Stimulated activated memory B cell treated with anti-CD40 and anti-IgM and Interleukin-4, amounts not matched to agents 10 μg/mL and 1 μg/mL and 100 μg/mL, for 72 hours (primary cell): ENCODE measurements around the gene C12orf76.
A peak's percentile ranks its signal among the peaks of the same experiment; 100 is the strongest.
"Not testable (repeated sequence)": the region's sequence is repeated elsewhere in the genome, so short reads cannot be mapped to it uniquely, and the experiment has no call there.

Experiments
- ATAC-seq: fragments of 150-1000 bp; cut with Tn5 transposase; 2 replicates; pipeline ENCODE4 v1.10.0; 2021
- H3K27ac Mint-ChIP-seq: one replicate; pipeline ENCODE4 v1.8.0; 2022; ENCODE audit warnings: mild to moderate bottlenecking, mixed read lengths
- H3K27me3 Mint-ChIP-seq: one replicate; pipeline ENCODE4 v1.8.0; 2022; ENCODE audit warnings: mixed read lengths
- H3K36me3 Mint-ChIP-seq: one replicate; pipeline ENCODE4 v1.8.0; 2022; ENCODE audit warnings: mixed read lengths
- H3K4me1 Mint-ChIP-seq: one replicate; pipeline ENCODE4 v1.8.0; 2022; ENCODE audit warnings: mixed read lengths
- H3K4me3 Mint-ChIP-seq: one replicate; pipeline ENCODE4 v1.8.0; 2022; ENCODE audit warnings: mild to moderate bottlenecking, moderate library complexity, mixed read lengths
- H3K9me3 Mint-ChIP-seq: one replicate; pipeline ENCODE4 v1.8.0; 2022; ENCODE audit warnings: mixed read lengths

The C12orf76 gene

DNA sequence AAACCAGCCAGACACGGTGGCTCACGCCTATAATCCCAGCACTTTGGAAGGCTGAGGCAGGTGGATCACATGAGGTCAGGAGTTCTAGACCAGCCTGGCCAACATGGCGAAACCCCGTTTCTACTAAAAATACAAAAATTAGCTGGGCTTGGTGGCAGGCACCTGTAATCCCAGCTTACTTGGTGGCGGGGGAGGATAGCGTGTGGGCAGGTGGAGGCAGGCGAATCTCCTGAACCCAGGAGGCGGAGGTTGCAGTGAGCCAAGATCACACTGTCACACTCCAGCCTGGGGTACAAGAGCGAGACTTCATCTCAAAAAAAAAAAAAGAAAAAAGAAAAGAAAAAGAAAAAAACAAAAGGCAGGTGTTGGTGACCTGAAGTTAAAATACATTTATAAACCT, 24.3 kb upstream of the C12orf76 start:
- not testable (repeated sequence) for ATAC-seq, H3K27me3 Mint-ChIP-seq, H3K9me3 Mint-ChIP-seq, H3K36me3 Mint-ChIP-seq
- Mint-ChIP-seq H3K4me3 (peak overlapping the region; percentile 60), H3K27ac (peak overlapping the region; percentile 40), H3K4me1 (peaks cover 18% of the 10 kb centered on the region)

DNA sequence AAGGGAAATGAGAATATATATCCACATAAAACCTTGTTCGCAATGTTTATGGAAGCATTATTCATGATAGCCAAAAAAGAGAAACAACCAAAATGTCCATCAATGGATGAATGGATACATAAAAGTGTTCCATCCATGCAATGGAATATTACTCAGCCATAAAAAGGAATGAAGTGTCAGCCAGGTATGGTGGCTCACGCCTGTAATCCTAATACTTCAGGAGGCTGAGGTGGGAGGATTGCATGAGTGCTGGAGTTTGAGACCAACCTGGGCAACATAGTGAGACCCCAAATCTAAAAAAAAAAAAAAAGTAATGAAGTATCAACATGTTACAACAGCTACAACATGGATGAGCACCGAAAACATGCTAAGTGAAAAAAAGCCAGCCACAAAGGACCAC, 23.6 kb upstream of the C12orf76 start:
- Mint-ChIP-seq H3K4me1 (peaks cover 18% of the 10 kb centered on the region), H3K27ac (no peak overlapping the region), H3K36me3 (no peaks in the 10 kb centered on the region), H3K9me3 (peaks cover 2% of the 10 kb centered on the region), H3K4me3 (no peak overlapping the region), H3K27me3 (no peaks in the 10 kb centered on the region)
- no peak for ATAC-seq

DNA sequence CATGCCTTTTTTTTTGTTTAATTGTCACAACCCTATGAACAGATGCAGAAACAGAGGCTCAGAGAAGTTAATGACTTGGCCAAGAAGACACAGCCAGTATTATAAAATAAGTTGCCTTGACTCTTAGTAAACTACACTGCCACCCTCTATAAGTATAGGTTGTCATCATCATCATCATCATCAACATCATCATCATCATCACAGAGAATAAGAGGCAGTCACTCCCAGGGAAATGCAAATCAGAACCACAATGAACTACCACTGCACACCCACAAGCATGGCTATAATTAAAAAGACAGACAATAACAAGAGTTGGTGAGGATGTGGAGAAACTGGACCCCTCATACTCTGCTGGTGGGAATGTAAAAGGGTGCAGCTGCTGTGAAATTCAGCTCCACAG, 23.2 kb upstream of the C12orf76 start:
- Mint-ChIP-seq H3K4me3 (no peak overlapping the region), H3K36me3 (no peaks in the 10 kb centered on the region), H3K27ac (no peak overlapping the region), H3K9me3 (peaks cover 2% of the 10 kb centered on the region), H3K4me1 (peaks cover 18% of the 10 kb centered on the region), H3K27me3 (no peaks in the 10 kb centered on the region)
- no peak for ATAC-seq

DNA sequence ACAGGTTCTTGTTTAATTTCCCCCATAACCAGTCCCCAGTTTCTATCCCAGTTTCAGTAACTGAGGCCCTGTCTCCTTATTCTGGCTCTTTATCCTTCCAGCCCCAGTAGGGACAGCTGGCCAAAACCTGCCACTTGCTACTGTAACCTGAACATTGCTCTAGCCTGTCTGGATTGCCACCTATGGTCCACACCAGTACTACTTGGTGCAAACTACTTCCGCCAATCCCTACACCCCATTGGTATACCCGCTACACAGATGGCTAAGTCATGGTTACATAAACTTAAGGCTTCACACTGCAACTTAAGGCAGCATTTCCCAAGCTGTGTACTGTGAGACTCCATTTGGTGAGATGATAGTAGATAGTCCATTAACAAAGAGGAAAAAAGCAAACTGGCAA, 20.3 kb upstream of the C12orf76 start:
- no peak overlapping the region for H3K4me3 Mint-ChIP-seq
- H3K27me3 Mint-ChIP-seq, result no peaks in the 10 kb centered on the region
- H3K9me3 Mint-ChIP-seq, result peaks cover 2% of the 10 kb centered on the region
- no peak overlapping the region for H3K27ac Mint-ChIP-seq
- peaks cover 22% of the 10 kb centered on the region for H3K4me1 Mint-ChIP-seq
- no peak for ATAC-seq
- H3K36me3 Mint-ChIP-seq, result no peaks in the 10 kb centered on the region

- H3K36me3 Mint-ChIP-seq, ATAC-seq, H3K9me3 Mint-ChIP-seq, H3K27me3 Mint-ChIP-seq, H3K4me3 Mint-ChIP-seq: not testable (repeated sequence)
- Mint-ChIP-seq H3K4me1 (peaks cover 16% of the 10 kb centered on the region), H3K27ac (peak overlapping the region; percentile 36)
Measured at GRCh38 chr12:110068115-110068514, 19.8 kb upstream of the C12orf76 start.

DNA sequence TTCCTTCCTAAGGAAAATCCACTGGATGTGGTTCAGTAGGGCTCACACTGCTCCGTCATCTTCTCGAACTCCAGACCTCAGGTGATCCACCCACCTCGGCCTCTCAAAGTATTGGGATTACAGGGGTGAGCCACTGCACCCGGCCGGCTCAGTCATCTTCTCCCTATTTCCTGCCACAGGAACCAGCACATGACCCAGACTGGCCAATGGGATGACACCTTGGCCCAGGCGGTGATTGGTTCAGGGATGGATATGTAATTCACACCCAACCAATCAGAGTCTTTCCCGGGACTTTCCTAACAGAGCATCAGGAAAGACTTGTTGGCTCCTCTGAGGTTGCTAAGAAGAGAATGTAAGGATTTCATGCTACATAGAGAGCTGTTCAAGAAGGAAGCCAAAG, 19.2 kb upstream of the C12orf76 start:
- H3K27ac Mint-ChIP-seq, result peak overlapping the region; percentile 36
- peaks cover 11% of the 10 kb centered on the region for H3K4me1 Mint-ChIP-seq
- no peak for ATAC-seq
- no peaks in the 10 kb centered on the region for H3K27me3 Mint-ChIP-seq
- H3K4me3 Mint-ChIP-seq, result no peak overlapping the region
- peaks cover 2% of the 10 kb centered on the region for H3K9me3 Mint-ChIP-seq
- H3K36me3 Mint-ChIP-seq, result no peaks in the 10 kb centered on the region

DNA sequence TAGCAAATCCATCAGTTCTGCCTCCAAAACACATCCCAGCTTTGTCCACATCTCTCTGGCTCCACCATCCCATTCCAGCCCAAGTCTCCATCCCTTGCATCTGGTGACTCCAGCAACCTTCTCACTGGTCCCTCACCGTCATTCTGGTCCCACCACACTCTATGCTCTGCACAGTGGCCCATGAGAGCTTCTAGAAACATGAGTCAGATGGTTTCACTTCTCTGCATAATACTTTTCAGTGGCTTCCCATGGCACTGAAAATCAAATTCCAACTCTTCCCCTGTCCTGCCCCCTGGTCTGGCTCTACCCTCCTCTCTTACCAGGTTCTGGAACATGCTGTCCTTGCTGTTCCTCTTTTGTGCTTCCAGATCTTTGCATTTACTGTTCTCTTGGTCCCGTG, 17.2 kb upstream of the C12orf76 start:
- no peaks in the 10 kb centered on the region for H3K9me3 Mint-ChIP-seq
- peak overlapping the region; percentile 13 for H3K27ac Mint-ChIP-seq
- peak; percentile 81 for ATAC-seq
- H3K4me3 Mint-ChIP-seq, result no peak overlapping the region
- no peaks in the 10 kb centered on the region for H3K36me3 Mint-ChIP-seq
- H3K27me3 Mint-ChIP-seq, result no peaks in the 10 kb centered on the region
- H3K4me1 Mint-ChIP-seq, result peaks cover 10% of the 10 kb centered on the region

DNA sequence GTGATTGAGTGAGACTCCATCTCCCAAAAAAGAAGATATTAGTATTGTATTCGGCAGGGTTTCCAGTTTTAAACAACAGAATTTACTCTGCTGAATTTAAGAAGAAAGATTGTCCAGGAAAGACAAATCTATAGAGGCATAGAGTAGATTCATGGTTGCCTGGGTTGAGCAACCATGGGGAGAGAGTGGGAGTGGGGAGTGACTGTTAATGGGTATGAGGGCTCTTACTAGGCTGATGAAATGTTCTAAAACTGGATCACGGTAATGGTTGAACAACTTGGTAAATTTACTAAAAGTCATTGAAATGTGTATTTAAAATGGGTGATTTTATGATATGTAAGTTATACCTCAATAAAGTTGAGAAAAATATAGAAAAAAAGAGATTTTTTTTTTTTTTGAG, 13.9 kb upstream of the C12orf76 start:
- Mint-ChIP-seq H3K27me3 (no peaks in the 10 kb centered on the region), H3K36me3 (no peaks in the 10 kb centered on the region), H3K27ac (no peak overlapping the region), H3K4me3 (no peak overlapping the region), H3K9me3 (no peaks in the 10 kb centered on the region), H3K4me1 (peaks cover 22% of the 10 kb centered on the region)
- no peak for ATAC-seq

GRCh38 chr12:110059651-110060000, 11.3 kb upstream of the C12orf76 start:
- no peaks in the 10 kb centered on the region for H3K9me3 Mint-ChIP-seq

DNA sequence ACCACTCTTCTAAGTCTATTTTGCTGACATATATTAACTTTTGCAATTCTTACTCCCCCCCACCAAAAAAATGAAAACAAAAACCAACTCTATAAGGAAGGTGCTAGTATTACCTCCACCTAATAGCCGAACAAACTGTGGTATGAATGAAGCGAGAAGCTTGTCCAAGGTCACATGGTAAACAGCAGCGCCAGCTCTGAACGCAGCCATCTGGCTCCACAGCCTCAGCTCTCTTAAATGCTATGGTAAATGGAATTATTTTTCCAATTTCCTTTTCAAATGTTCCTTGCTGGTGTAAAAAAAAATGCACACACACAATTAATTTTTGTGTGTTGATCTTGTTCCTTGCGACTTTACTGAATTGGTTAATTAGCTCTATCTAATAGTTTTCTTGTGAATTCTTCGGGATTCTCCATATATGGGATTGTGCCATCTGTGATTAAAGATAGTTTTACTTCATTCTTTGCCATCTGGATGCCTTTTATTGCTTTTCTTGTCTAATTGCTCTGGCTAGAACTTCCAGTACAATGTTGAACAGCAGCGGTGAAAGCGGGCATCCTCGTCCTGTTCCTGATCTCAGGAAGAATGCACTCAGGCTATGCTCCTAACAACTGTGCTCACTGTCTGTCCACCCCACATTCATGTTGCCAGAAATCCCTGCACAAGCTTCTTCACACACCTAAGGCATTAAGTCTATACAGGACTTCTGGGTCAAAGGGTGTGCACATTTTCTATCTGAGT, 10.7 kb upstream of the C12orf76 start:
- no peak overlapping the region for H3K27ac Mint-ChIP-seq
- ATAC-seq, result no peak
- H3K4me3 Mint-ChIP-seq, result no peak overlapping the region
- H3K9me3 Mint-ChIP-seq, result no peaks in the 10 kb centered on the region
- H3K27me3 Mint-ChIP-seq, result no peaks in the 10 kb centered on the region
- H3K4me1 Mint-ChIP-seq, result peaks cover 13% of the 10 kb centered on the region
- H3K36me3 Mint-ChIP-seq, result no peaks in the 10 kb centered on the region

More at GRCh38 chr12:110059651-110060000, 11.3 kb upstream of the C12orf76 start:
- Mint-ChIP-seq H3K27me3 (no peaks in the 10 kb centered on the region), H3K4me3 (no peak overlapping the region), H3K36me3 (no peaks in the 10 kb centered on the region), H3K27ac (no peak overlapping the region), H3K4me1 (peaks cover 13% of the 10 kb centered on the region)
- no peak for ATAC-seq

GRCh38 chr12:110056643-110057042, 8.3 kb upstream of the C12orf76 start:
- peaks cover 13% of the 10 kb centered on the region for H3K4me1 Mint-ChIP-seq
- ATAC-seq, H3K4me3 Mint-ChIP-seq, H3K27me3 Mint-ChIP-seq, H3K9me3 Mint-ChIP-seq, H3K27ac Mint-ChIP-seq, H3K36me3 Mint-ChIP-seq: not testable (repeated sequence)

DNA sequence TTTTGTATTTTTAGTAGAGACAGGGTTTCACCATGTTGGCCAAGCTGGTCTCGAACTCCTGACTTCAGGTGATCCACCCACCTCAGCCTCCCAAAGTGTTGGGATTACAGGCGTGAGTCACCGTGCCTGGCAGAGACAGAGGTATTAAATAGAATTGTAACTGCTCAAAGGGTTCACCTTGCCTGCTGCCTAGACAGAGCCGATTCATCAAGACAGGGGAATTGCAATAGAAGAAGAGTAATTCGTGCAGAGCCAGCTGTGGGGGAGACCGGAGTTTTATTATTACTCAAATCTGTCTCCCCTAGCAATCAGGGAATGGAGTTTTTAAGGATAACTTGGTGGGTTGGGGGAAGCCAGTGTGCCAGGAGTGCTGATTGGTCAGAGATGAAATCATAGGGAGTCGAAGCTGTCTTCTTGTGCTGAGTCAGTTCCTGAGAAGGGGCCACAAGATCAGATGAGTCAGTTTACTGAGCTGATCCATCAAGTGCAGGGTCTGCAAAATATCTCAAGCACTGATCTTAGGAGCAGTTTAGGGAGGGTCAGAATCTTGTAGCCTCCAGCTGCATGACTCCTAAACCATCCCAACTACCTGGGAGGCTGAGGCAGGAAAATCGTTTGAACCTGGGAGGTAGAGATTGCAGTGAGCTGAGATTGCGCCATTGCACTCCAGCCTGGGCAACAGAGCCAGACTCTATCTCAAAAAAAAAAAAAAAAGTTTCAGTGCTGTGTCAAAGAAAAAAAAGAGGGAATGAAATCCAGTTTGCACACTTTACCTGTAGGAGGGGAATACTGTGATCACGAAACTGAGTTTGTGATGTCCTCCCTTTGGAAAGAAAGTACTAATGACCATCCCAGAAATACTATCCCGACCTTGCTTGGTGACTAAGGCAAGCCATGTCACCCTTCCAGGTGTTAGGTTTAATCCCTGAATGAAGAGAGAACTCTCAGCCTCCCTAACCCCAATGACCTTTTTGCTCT, 7.3 kb upstream of the C12orf76 start:
- H3K36me3 Mint-ChIP-seq, H3K27ac Mint-ChIP-seq, H3K4me3 Mint-ChIP-seq, H3K27me3 Mint-ChIP-seq, H3K9me3 Mint-ChIP-seq, ATAC-seq: not testable (repeated sequence)
- peaks cover 21% of the 10 kb centered on the region for H3K4me1 Mint-ChIP-seq

- Mint-ChIP-seq H3K36me3 (no peaks in the 10 kb centered on the region), H3K4me3 (peak overlapping the region; percentile 17), H3K27ac (peak overlapping the region; percentile 99), H3K27me3 (no peaks in the 10 kb centered on the region), H3K9me3 (no peaks in the 10 kb centered on the region), H3K4me1 (peaks cover 49% of the 10 kb centered on the region)
- peak; percentile 82 for ATAC-seq
Measured at GRCh38 chr12:110050927-110051326, 2.6 kb upstream of the C12orf76 start.

DNA sequence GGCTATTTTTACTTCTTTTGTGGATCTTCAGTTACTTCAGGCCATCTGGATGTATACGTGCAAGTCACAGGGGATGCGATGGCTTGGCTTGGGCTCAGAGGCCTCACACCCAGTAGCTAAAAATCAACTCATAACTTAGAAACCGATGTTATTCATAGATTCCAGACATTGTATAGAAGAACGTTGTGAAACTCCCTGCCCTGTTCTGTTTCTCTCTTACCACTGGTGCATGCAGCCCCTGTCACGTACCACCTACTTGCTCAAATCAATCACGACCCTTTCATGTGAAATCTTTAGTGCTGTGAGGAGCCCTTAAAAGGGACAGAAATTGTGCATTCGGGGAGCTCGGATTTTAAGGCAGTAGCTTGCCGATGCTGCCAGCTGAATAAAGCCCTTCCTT, 1.3 kb upstream of the C12orf76 start:
- Mint-ChIP-seq H3K27ac (peak overlapping the region; percentile 99), H3K4me1 (peaks cover 49% of the 10 kb centered on the region), H3K4me3 (peak overlapping the region; percentile 52)
- not testable (repeated sequence) for H3K36me3 Mint-ChIP-seq, H3K27me3 Mint-ChIP-seq, H3K9me3 Mint-ChIP-seq, ATAC-seq

- peaks cover 49% of the 10 kb centered on the region for H3K4me1 Mint-ChIP-seq
- peak overlapping the region; percentile 99 for H3K27ac Mint-ChIP-seq
Measured at GRCh38 chr12:110049034-110049433, 712 bp upstream of the C12orf76 start.

More at GRCh38 chr12:110049034-110049433, 712 bp upstream of the C12orf76 start:
- H3K4me3 Mint-ChIP-seq, result peak overlapping the region; percentile 89
- not testable (repeated sequence) for H3K9me3 Mint-ChIP-seq, H3K27me3 Mint-ChIP-seq, H3K36me3 Mint-ChIP-seq
- ATAC-seq, result peak; percentile 53
